K562 (cell line): ENCODE measurements around the gene SCFD1.
"Not testable (repeated sequence)": the region's sequence is repeated elsewhere in the genome, so short reads cannot be mapped to it uniquely, and the experiment has no call there.

Experiments
- ATF3 ChIP-seq, 2 experiments: fragments of 450-650 bp in 1 of 2; sonication (generic) in 1 of 2; formaldehyde crosslinking in 1 of 2; IDR thresholded peaks in 1 of 2; conservative IDR thresholded peaks in 1 of 2; 2 replicates each; pipeline versions ENCODE4 v1.6.1 to v1.8.1; 2016 to 2023; ENCODE audit warnings: mild to moderate bottlenecking in 2 of 2, moderate library complexity in 2 of 2, inconsistent platforms in 1 of 2, missing genetic modification reagents in 1 of 2
- CTCF ChIP-seq, 3 experiments: IDR thresholded peaks in 2 of 3; conservative IDR thresholded peaks in 1 of 3; 2 replicates each; pipeline ENCODE4 v1.5.1; 2011 to 2012; ENCODE audit warnings: low read length in 3 of 3, mild to moderate bottlenecking in 3 of 3, control low read depth in 2 of 3, improper control_type of control experiment in 1 of 3, inconsistent platforms in 1 of 3, low read depth in 1 of 3, mixed read lengths in 1 of 3, moderate library complexity in 1 of 3; ENCODE audit not compliant: insufficient read depth in 2 of 3
- GABPA ChIP-seq: fragments of 200-800 bp; sonication (Bioruptor generic); conservative IDR thresholded peaks from 2 replicates; pipeline ENCODE4 v1.6.1; 2016; ENCODE audit warnings: low read depth, missing genetic modification characterization, missing compliant biosample characterization
- NFE2 ChIP-seq: IDR thresholded peaks from 2 replicates; pipeline ENCODE4 v1.6.1; 2014; ENCODE audit warnings: antibody characterized with exemption, low read depth
- RFX5 ChIP-seq: IDR thresholded peaks from 2 replicates; pipeline ENCODE4 v1.6.1; 2011; ENCODE audit warnings: low read depth, mild to moderate bottlenecking, improper control_type of control experiment, low read length
- XRCC5 ChIP-seq: fragments of 200-400 bp; formaldehyde crosslinking; IDR thresholded peaks from 2 replicates; pipeline ENCODE4 v1.6.1; 2017; ENCODE audit warnings: low read depth, mild to moderate bottlenecking, low read length
- ZNF274 ChIP-seq: IDR thresholded peaks from 2 replicates; pipeline ENCODE4 v1.6.1; 2011; ENCODE audit warnings: low read depth, mild to moderate bottlenecking, low read length, moderate library complexity, borderline replicate concordance
- ZNF449 ChIP-seq: fragments of 250-450 bp; sonication (Bioruptor Pico); IDR thresholded peaks from 2 replicates; pipeline ENCODE4 v1.8.0; 2022; ENCODE audit warnings: moderate library complexity, mild to moderate bottlenecking, inconsistent platforms
- ZNF76 ChIP-seq: fragments of 250-450 bp; sonication (Bioruptor Pico); IDR thresholded peaks from 2 replicates; pipeline ENCODE4 v1.4.0; 2020; ENCODE audit warnings: mild to moderate bottlenecking, moderate library complexity, borderline replicate concordance
- TF ChIP-seq, protein P1 (sequence below): fragments of 450-650 bp; IDR thresholded peaks from 2 replicates; pipeline ENCODE4 v1.6.1; 2016; ENCODE audit warnings: borderline replicate concordance
- TF ChIP-seq, protein P2 (sequence below): sonication (generic); formaldehyde crosslinking; IDR thresholded peaks from 2 replicates; pipeline ENCODE4 v1.8.0; 2022; ENCODE audit warnings: missing genetic modification reagents, mild to moderate bottlenecking, borderline replicate concordance
- TF ChIP-seq, protein P3 (sequence below): sonication (generic); formaldehyde crosslinking; IDR thresholded peaks from 2 replicates; pipeline ENCODE4 v1.8.1; 2023; ENCODE audit warnings: mild to moderate bottlenecking, missing genetic modification reagents
- TF ChIP-seq, protein P4 (sequence below): sonication (generic); formaldehyde crosslinking; IDR thresholded peaks from 2 replicates; pipeline ENCODE4 v1.5.0; 2020; ENCODE audit warnings: missing genetic modification reagents

GRCh38 chr14:30629432-30629831, 7.3 kb downstream of the SCFD1 start:
- TF ChIP-seq ATF3 (IDR thresholded peaks at IDR 0.05); ATF3 (CRISPR knock-in tag; conservative IDR thresholded peaks at IDR 0.05); ZNF76 (CRISPR knock-in tag); CTCF (IDR thresholded peaks at IDR 0.05 in 2 of 3, conservative IDR thresholded peaks at IDR 0.05 in 1 of 3; ENCODE audit: insufficient read depth in 2 of 3, low read depth in 1 of 3, low read length in 3 of 3); GABPA; RFX5; NFE2; XRCC5; ZNF449 (CRISPR knock-in tag); ZNF274: not testable (repeated sequence)
- TF ChIP-seq, protein P1, sequence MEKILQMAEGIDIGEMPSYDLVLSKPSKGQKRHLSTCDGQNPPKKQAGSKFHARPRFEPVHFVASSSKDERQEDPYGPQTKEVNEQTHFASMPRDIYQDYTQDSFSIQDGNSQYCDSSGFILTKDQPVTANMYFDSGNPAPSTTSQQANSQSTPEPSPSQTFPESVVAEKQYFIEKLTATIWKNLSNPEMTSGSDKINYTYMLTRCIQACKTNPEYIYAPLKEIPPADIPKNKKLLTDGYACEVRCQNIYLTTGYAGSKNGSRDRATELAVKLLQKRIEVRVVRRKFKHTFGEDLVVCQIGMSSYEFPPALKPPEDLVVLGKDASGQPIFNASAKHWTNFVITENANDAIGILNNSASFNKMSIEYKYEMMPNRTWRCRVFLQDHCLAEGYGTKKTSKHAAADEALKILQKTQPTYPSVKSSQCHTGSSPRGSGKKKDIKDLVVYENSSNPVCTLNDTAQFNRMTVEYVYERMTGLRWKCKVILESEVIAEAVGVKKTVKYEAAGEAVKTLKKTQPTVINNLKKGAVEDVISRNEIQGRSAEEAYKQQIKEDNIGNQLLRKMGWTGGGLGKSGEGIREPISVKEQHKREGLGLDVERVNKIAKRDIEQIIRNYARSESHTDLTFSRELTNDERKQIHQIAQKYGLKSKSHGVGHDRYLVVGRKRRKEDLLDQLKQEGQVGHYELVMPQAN = not testable (repeated sequence)
- TF ChIP-seq, protein P2, sequence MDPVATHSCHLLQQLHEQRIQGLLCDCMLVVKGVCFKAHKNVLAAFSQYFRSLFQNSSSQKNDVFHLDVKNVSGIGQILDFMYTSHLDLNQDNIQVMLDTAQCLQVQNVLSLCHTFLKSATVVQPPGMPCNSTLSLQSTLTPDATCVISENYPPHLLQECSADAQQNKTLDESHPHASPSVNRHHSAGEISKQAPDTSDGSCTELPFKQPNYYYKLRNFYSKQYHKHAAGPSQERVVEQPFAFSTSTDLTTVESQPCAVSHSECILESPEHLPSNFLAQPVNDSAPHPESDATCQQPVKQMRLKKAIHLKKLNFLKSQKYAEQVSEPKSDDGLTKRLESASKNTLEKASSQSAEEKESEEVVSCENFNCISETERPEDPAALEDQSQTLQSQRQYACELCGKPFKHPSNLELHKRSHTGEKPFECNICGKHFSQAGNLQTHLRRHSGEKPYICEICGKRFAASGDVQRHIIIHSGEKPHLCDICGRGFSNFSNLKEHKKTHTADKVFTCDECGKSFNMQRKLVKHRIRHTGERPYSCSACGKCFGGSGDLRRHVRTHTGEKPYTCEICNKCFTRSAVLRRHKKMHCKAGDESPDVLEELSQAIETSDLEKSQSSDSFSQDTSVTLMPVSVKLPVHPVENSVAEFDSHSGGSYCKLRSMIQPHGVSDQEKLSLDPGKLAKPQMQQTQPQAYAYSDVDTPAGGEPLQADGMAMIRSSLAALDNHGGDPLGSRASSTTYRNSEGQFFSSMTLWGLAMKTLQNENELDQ (CRISPR knock-in tag) = not testable (repeated sequence)
- TF ChIP-seq, protein P3, sequence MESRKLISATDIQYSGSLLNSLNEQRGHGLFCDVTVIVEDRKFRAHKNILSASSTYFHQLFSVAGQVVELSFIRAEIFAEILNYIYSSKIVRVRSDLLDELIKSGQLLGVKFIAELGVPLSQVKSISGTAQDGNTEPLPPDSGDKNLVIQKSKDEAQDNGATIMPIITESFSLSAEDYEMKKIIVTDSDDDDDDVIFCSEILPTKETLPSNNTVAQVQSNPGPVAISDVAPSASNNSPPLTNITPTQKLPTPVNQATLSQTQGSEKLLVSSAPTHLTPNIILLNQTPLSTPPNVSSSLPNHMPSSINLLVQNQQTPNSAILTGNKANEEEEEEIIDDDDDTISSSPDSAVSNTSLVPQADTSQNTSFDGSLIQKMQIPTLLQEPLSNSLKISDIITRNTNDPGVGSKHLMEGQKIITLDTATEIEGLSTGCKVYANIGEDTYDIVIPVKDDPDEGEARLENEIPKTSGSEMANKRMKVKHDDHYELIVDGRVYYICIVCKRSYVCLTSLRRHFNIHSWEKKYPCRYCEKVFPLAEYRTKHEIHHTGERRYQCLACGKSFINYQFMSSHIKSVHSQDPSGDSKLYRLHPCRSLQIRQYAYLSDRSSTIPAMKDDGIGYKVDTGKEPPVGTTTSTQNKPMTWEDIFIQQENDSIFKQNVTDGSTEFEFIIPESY (CRISPR knock-in tag) = not testable (repeated sequence)
- TF ChIP-seq, protein P4, sequence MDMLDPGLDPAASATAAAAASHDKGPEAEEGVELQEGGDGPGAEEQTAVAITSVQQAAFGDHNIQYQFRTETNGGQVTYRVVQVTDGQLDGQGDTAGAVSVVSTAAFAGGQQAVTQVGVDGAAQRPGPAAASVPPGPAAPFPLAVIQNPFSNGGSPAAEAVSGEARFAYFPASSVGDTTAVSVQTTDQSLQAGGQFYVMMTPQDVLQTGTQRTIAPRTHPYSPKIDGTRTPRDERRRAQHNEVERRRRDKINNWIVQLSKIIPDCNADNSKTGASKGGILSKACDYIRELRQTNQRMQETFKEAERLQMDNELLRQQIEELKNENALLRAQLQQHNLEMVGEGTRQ (CRISPR knock-in tag) = not testable (repeated sequence)
